ENCODE measurements around the gene PBX1.

PBX1 gene

GRCh38 chr1:164668491-164669400, 109.8 kb downstream of the PBX1 start:
- no peak for DNase-seq (ENCODE audit: low read depth)

GRCh38 chr1:164670026-164670425, 111.0 kb downstream of the PBX1 start:
- DNase-seq (ENCODE audit: low read depth): no peak

- no peak for DNase-seq (ENCODE audit: low read depth)
These were observed 111.8 kb downstream of the PBX1 start for GRCh38 chr1:164670786-164671185.

GRCh38 chr1:164671323-164671965, 112.5 kb downstream of the PBX1 start:
- DNase-seq (ENCODE audit: low read depth): no peak

- DNase-seq (ENCODE audit: low read depth): no peak
These were observed 113.1 kb downstream of the PBX1 start for GRCh38 chr1:164671966-164672571.

GRCh38 chr1:164672588-164672987, 113.6 kb downstream of the PBX1 start:
- no peak for DNase-seq (ENCODE audit: low read depth)

GRCh38 chr1:164673584-164674214, 114.7 kb downstream of the PBX1 start:
- no peak for DNase-seq (ENCODE audit: low read depth)

- DNase-seq (ENCODE audit: low read depth): no peak
These were observed 116.4 kb downstream of the PBX1 start for GRCh38 chr1:164675342-164675904.

GRCh38 chr1:164678136-164678700, 119.2 kb downstream of the PBX1 start:
- DNase-seq (ENCODE audit: low read depth): no peak

- no peak for DNase-seq (ENCODE audit: low read depth)
These were observed 123.6 kb downstream of the PBX1 start for GRCh38 chr1:164682570-164682969.

- no peak for DNase-seq (ENCODE audit: low read depth)
These were observed 124.3 kb downstream of the PBX1 start for GRCh38 chr1:164683235-164683634.

GRCh38 chr1:164685266-164686035, 126.5 kb downstream of the PBX1 start:
- DNase-seq (ENCODE audit: low read depth): no peak

GRCh38 chr1:164687777-164688176, 128.8 kb downstream of the PBX1 start:
- DNase-seq (ENCODE audit: low read depth): no peak

GRCh38 chr1:164688791-164689190, 129.8 kb downstream of the PBX1 start:
- DNase-seq (ENCODE audit: low read depth): no peak

- DNase-seq (ENCODE audit: low read depth): no peak
These were observed 130.9 kb downstream of the PBX1 start for GRCh38 chr1:164689672-164690511.

GRCh38 chr1:164692420-164692819, 133.4 kb downstream of the PBX1 start:
- DNase-seq (ENCODE audit: low read depth): no peak

GRCh38 chr1:164693564-164694359, 134.8 kb downstream of the PBX1 start:
- DNase-seq (ENCODE audit: low read depth): no peak

- DNase-seq (ENCODE audit: low read depth): no peak
These were observed 135.5 kb downstream of the PBX1 start for GRCh38 chr1:164694505-164694904.

- DNase-seq (ENCODE audit: low read depth): no peak
These were observed 137.1 kb downstream of the PBX1 start for GRCh38 chr1:164695956-164696665.
